Panc1 (cell line): ENCODE results near the gene CARD10. TPM values are rescaled to one million over a fixed set of nuclear protein-coding genes. Genes with fewer than 3 reads are reported as not detected.

Source experiments
- ATAC-seq: fragments of 200-7000 bp; cut with Tn5 transposase; 2 replicates; pipeline ENCODE4 v1.9.1; 2020; ENCODE audit warnings: mild to moderate bottlenecking, moderate library complexity
- BruUV-seq: library from RNA; stranded (reverse); fragments of 400-500 nt; replicated peaks from 2 replicates; lab custom pipeline; 2021; lab: Mats Ljungman, UMichigan
- CTCF ChIA-PET: fragments of 300-600 bp; sonication (Branson Sonifier 250); formaldehyde crosslinking; loops from one replicate; lab custom pipeline; 2022; ENCODE audit warnings: antibody characterized with exemption; lab: Charles Lee
- POLR2A ChIA-PET: fragments of 300-600 bp; sonication (Branson Sonifier 250); formaldehyde crosslinking; loops from one replicate; lab custom pipeline; 2022; ENCODE audit warnings: antibody characterized with exemption; lab: Charles Lee
- DNase-seq: peaks from one replicate; pipeline ENCODE4 v3.0.0-alpha.2; 2010; ENCODE audit warnings: low read depth, low spot score
- H3K27ac ChIP-seq: 2 replicates; pipeline ENCODE4 v1.5.1; 2011; ENCODE audit warnings: mild to moderate bottlenecking, low read length, inconsistent platforms
- H3K27me3 ChIP-seq: fragments of 200-500 bp; sonication (Bioruptor generic); 2 replicates; pipeline ENCODE4 v1.6.0; 2014; ENCODE audit warnings: low read length, inconsistent platforms; ENCODE audit not compliant: control insufficient read depth, insufficient read depth
- H3K36me3 ChIP-seq: fragments of 200-500 bp; sonication (Bioruptor generic); 2 replicates; pipeline ENCODE4 v1.5.1; 2014; ENCODE audit warnings: inconsistent platforms, mild to moderate bottlenecking, low read length, moderate library complexity; ENCODE audit not compliant: control insufficient read depth, insufficient read depth
- H3K4me1 ChIP-seq: 2 replicates; pipeline ENCODE4 v1.5.1; 2011; ENCODE audit warnings: inconsistent platforms, mild to moderate bottlenecking, low read length, moderate library complexity; ENCODE audit not compliant: control insufficient read depth, insufficient read depth
- H3K4me3 ChIP-seq, 2 experiments: 2 replicates each; pipeline ENCODE4 v1.5.1; 2011 to 2012; ENCODE audit warnings: low read depth in 2 of 2, low read length in 2 of 2, mild to moderate bottlenecking in 2 of 2, inconsistent platforms in 1 of 2, moderate library complexity in 1 of 2
- H3K9me3 ChIP-seq: fragments of 200-500 bp; sonication (Bioruptor generic); 2 replicates; pipeline ENCODE4 v1.5.1; 2014; ENCODE audit warnings: low read depth, mild to moderate bottlenecking, inconsistent platforms, low read length, moderate library complexity; ENCODE audit not compliant: control insufficient read depth, insufficient read depth
- POLR2AphosphoS5 ChIP-seq: IDR thresholded peaks from 2 replicates; pipeline ENCODE4 v1.6.1; 2012; ENCODE audit warnings: mild to moderate bottlenecking, low read depth, low read length, moderate library complexity
- REST ChIP-seq, 2 experiments: IDR thresholded peaks; 2 replicates each; pipeline ENCODE4 v1.6.1; 2011 to 2012; ENCODE audit warnings: low read depth in 2 of 2, control low read depth in 1 of 2, low read length in 1 of 2, mild to moderate bottlenecking in 1 of 2, moderate library complexity in 1 of 2; ENCODE audit not compliant: insufficient read depth in 1 of 2
- SIN3A ChIP-seq: IDR thresholded peaks from 2 replicates; pipeline ENCODE4 v1.6.1; 2012; ENCODE audit warnings: low read depth, mild to moderate bottlenecking, low read length, moderate library complexity, borderline replicate concordance; ENCODE audit not compliant: insufficient read depth
- TCF7L2 ChIP-seq: IDR thresholded peaks from 2 replicates; pipeline ENCODE4 v1.6.1; 2011; ENCODE audit warnings: mild to moderate bottlenecking, low read depth, low read length, inconsistent platforms
- in situ Hi-C: cut with HindIII; loops from 2 replicates; pipeline ENCODE4 v1.10.0; 2016; ENCODE audit warnings: low sequenced_read_pairs, low pct_unique_long_range_greater_than_20kb
- intact Hi-C: fragments of 100-400 bp; cut with micrococcal nuclease; formaldehyde crosslinking; loops from one replicate; pipeline ENCODE4 v1.10.0; 2022; ENCODE audit not compliant: unreplicated experiment
- total RNA-seq: library from RNA; stranded (reverse); gene quantifications from one replicate; pipeline ENCODE4 v1.2.1, GENCODE V29; 2021; ENCODE audit not compliant: unreplicated experiment
- TF ChIP-seq, protein P1 (sequence below): fragments of 450-650 bp; IDR thresholded peaks from 2 replicates; pipeline ENCODE4 v1.5.1; 2017; ENCODE audit warnings: mild to moderate bottlenecking

CARD10 gene
- total RNA-seq, 1 experiment from 2014 or later = 43.1 TPM

DNA sequence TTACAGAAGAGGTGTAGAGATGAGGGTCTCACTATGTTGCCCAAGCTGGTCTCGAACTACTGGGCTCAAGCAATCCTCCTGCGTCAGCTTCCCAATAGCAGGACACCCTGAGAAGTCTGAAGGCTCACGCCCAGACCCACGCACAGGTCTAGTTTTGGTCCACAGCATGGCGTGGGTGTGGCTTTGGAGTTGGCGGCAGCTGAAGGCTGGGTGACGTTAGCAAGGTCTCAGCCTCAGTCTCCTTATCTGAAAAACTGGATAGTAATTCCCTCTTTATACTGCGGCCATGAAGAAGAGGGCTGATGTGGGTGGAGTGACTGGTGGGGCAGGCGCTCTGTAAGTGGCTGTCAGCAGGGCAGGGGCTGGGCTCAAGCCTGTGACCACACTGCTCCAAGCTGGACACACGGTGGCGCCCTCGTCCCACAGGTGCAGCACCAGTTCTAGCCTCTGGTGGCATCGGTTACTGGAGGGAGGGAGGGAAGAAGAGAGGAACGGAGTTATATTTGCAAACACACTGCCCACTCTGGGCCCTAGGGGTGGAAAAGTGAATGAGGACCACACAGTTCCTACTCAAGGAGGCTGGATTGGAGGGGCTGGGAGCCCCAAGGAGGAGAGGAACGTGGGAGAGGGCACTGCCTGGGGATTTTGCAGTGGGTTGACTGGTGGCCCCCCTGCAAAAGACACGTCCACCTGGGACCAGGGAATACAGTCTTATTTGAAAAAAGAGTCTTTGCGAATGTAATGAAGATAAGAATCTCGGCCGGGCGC lies 19.6 kb upstream of the CARD10 start:
- no peaks in the 10 kb centered on the region for H3K9me3 ChIP-seq
- peak overlapping the region in 1 of 2 experiments; percentile 32; a peak in 1 of 4 replicates for H3K4me3 ChIP-seq
- in situ Hi-C loops = no loop called here
- BruUV-seq = no TSS peak
- no peaks in the 10 kb centered on the region for H3K27me3 ChIP-seq
- H3K27ac ChIP-seq = no peak overlapping the region
- DNase-seq (no peak), ATAC-seq (peak; percentile 97)
- H3K36me3 ChIP-seq = no peaks in the 10 kb centered on the region
- POLR2A ChIA-PET = no interaction called here
- intact Hi-C loops = loop anchor here (2.0 kb wide), 2 partner anchors 28 to 54 kb away; no protein-coding TSS in a partner anchor
- TF ChIP-seq, protein P1, sequence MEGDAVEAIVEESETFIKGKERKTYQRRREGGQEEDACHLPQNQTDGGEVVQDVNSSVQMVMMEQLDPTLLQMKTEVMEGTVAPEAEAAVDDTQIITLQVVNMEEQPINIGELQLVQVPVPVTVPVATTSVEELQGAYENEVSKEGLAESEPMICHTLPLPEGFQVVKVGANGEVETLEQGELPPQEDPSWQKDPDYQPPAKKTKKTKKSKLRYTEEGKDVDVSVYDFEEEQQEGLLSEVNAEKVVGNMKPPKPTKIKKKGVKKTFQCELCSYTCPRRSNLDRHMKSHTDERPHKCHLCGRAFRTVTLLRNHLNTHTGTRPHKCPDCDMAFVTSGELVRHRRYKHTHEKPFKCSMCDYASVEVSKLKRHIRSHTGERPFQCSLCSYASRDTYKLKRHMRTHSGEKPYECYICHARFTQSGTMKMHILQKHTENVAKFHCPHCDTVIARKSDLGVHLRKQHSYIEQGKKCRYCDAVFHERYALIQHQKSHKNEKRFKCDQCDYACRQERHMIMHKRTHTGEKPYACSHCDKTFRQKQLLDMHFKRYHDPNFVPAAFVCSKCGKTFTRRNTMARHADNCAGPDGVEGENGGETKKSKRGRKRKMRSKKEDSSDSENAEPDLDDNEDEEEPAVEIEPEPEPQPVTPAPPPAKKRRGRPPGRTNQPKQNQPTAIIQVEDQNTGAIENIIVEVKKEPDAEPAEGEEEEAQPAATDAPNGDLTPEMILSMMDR = peak; percentile 89
- no peak for TF ChIP-seq TCF7L2
- H3K4me1 ChIP-seq = peaks cover 16% of the 10 kb centered on the region
- CTCF ChIA-PET = interaction anchor here (0.7 to 1.6 kb wide), 3 partner anchors 29 to 61 kb away, joined by 3 to 12 read pairs (median 5); no protein-coding TSS in a partner anchor

GRCh38 chr22:37535159-37535558 lies 15.9 kb upstream of the CARD10 start:
- Histone ChIP-seq H3K4me3 (no peak overlapping the region), H3K36me3 (no peaks in the 10 kb centered on the region), H3K27ac (no peak overlapping the region), H3K4me1 (peaks cover 10% of the 10 kb centered on the region), H3K9me3 (no peaks in the 10 kb centered on the region), H3K27me3 (no peaks in the 10 kb centered on the region)
- TF ChIP-seq SIN3A (no peak), TCF7L2 (no peak), POLR2AphosphoS5 (no peak), REST (IDR thresholded peaks at IDR 0.05; ENCODE audit: insufficient read depth in 1 of 2, low read depth in 2 of 2, low read length in 1 of 2) (no peak)
- TF ChIP-seq, protein P1 = no peak
- ChIA-PET CTCF (interaction anchor here (0.6 kb wide), 1 partner anchor 57 kb away, joined by 7 read pairs; no protein-coding TSS in a partner anchor), POLR2A (no interaction called here)
- in situ Hi-C loops (no loop called here), intact Hi-C loops (no loop called here)
- no TSS peak for BruUV-seq
- no peak for DNase-seq
- ATAC-seq = no peak
